Measurements from ENCODE around the gene PLXNA1.

DNA sequence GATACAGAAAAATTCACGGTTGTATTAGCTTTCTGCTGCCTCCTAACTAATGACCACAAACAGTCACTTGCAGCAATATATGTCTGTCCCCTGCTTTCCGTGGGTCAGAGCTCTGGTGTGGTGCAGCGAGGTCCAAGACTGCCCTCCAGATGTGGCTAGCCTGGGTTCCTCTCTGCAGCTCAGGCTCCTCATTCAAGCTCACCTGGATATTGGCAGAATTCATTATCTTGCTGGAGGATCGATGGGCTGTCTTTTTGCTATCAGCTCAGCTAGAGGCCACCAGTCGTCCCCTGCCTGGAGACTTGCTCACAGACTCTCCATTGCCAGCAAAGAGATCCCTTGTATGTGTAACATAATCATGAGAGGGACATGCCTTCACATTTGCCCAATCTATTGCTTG, 12.8 kb upstream of the PLXNA1 start:
- TF ChIP-seq CTCF (tag by site-specific recombination; IDR thresholded peaks at IDR 0.05) = no peak
- no peak for TF ChIP-seq ZNF324 (tag by site-specific recombination; IDR thresholded peaks at IDR 0.05)
- TF ChIP-seq ZNF362 (tag by site-specific recombination; IDR thresholded peaks at IDR 0.05) = no peak
- no peak for TF ChIP-seq ZNF169 (tag by site-specific recombination; IDR thresholded peaks at IDR 0.05)
- TF ChIP-seq PBX3 (CRISPR knock-in tag; IDR thresholded peaks at IDR 0.05) = no peak
- TF ChIP-seq ATF2 (tag by site-specific recombination; IDR thresholded peaks at IDR 0.05; ENCODE audit: low read depth) = no peak
- no peak for TF ChIP-seq ZNF146 (tag by site-specific recombination; IDR thresholded peaks at IDR 0.05)
- no peak for TF ChIP-seq PRDM4 (tag by site-specific recombination; IDR thresholded peaks at IDR 0.05)
- TF ChIP-seq PATZ1 (tag by site-specific recombination; IDR thresholded peaks at IDR 0.05) = no peak
- no peak for TF ChIP-seq ZNF596 (tag by site-specific recombination; IDR thresholded peaks at IDR 0.05)
- TF ChIP-seq YY1 (tag by site-specific recombination; IDR thresholded peaks at IDR 0.05) = no peak
- TF ChIP-seq ZEB2 (tag by site-specific recombination; IDR thresholded peaks at IDR 0.05) = no peak
- TF ChIP-seq GLIS2 (tag by site-specific recombination; IDR thresholded peaks at IDR 0.05) = no peak

Measured in HEK293 (cell line).